ENCODE results near the gene HLA-DOB.

GRCh38 chr6:32792901-32793435 is 23.8 kb downstream of the HLA-DOB start:
- TF ChIP-seq POLR2AphosphoS5 (IDR thresholded peaks at IDR 0.05; ENCODE audit: low read depth, low read length) (no peak), REST (IDR thresholded peaks at IDR 0.05; ENCODE audit: insufficient read depth in 1 of 2, low read depth in 2 of 2, low read length in 2 of 2) (no peak), TAF1 (IDR thresholded peaks at IDR 0.05; ENCODE audit: borderline replicate concordance, insufficient read depth, low read length) (no peak)

Measured in PFSK-1 (cell line).